ENCODE results near the gene LST1.

Gene LST1

GRCh38 chr6:31627690-31628287 is 41.7 kb downstream of the LST1 start:
- no peak overlapping the region for H3K4me3 ChIP-seq (ENCODE audit: low read depth in 1 of 2, low read length in 1 of 2)
- TF ChIP-seq, protein P1, sequence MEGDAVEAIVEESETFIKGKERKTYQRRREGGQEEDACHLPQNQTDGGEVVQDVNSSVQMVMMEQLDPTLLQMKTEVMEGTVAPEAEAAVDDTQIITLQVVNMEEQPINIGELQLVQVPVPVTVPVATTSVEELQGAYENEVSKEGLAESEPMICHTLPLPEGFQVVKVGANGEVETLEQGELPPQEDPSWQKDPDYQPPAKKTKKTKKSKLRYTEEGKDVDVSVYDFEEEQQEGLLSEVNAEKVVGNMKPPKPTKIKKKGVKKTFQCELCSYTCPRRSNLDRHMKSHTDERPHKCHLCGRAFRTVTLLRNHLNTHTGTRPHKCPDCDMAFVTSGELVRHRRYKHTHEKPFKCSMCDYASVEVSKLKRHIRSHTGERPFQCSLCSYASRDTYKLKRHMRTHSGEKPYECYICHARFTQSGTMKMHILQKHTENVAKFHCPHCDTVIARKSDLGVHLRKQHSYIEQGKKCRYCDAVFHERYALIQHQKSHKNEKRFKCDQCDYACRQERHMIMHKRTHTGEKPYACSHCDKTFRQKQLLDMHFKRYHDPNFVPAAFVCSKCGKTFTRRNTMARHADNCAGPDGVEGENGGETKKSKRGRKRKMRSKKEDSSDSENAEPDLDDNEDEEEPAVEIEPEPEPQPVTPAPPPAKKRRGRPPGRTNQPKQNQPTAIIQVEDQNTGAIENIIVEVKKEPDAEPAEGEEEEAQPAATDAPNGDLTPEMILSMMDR (IDR thresholded peaks at IDR 0.05): no peak
- no peaks in the 10 kb centered on the region for H3K9me3 ChIP-seq
- H3K4me1 ChIP-seq (ENCODE audit: control insufficient read depth in 1 of 2, insufficient read depth in 1 of 2, low read depth in 1 of 2, low read length in 1 of 2): peaks cover 4 to 7% of the 10 kb centered on the region in 2 experiments
- no peak overlapping the region for H3K27ac ChIP-seq
- H3K36me3 ChIP-seq: peaks cover 95% of the 10 kb centered on the region
- H3K27me3 ChIP-seq: no peaks in the 10 kb centered on the region

DNA sequence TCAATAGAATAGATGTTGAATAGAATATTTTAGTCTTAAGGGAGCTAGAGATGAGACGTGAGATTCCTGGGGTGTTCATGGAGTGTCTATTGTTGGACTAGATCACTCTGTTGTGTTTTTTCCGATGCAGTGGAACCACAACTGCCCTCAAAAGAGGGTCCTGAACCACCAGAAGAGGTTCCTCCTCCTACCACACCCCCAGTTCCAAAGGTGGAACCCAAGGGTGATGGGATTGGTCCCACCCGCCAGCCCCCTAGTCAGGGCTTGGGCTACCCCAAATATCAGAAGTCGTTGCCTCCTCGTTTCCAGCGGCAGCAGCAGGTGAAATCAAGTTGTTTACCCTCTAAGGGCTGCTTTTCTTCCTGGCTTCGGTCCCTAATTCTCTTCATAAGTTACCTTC is 42.9 kb downstream of the LST1 start:
- TF ChIP-seq, protein P1 (IDR thresholded peaks at IDR 0.05): no peak
- Histone ChIP-seq H3K9me3 (no peaks in the 10 kb centered on the region), H3K27me3 (no peaks in the 10 kb centered on the region), H3K36me3 (peaks cover 100% of the 10 kb centered on the region), H3K27ac (no peak overlapping the region), H3K4me3 (ENCODE audit: low read depth in 1 of 2, low read length in 1 of 2) (no peak overlapping the region), H3K4me1 (ENCODE audit: control insufficient read depth in 1 of 2, insufficient read depth in 1 of 2, low read depth in 1 of 2, low read length in 1 of 2) (no peaks in the 10 kb centered on the region)

- Histone ChIP-seq H3K4me1 (ENCODE audit: control insufficient read depth in 1 of 2, insufficient read depth in 1 of 2, low read depth in 1 of 2, low read length in 1 of 2) (no peaks in the 10 kb centered on the region), H3K27me3 (no peaks in the 10 kb centered on the region), H3K9me3 (no peaks in the 10 kb centered on the region), H3K27ac (no peak overlapping the region), H3K4me3 (ENCODE audit: low read depth in 1 of 2, low read length in 1 of 2) (no peak overlapping the region), H3K36me3 (peaks cover 100% of the 10 kb centered on the region)
- TF ChIP-seq, protein P1 (IDR thresholded peaks at IDR 0.05): no peak
Measured at GRCh38 chr6:31630177-31630934, 44.3 kb downstream of the LST1 start.

- Histone ChIP-seq H3K27me3 (no peaks in the 10 kb centered on the region), H3K9me3 (no peaks in the 10 kb centered on the region), H3K27ac (no peak overlapping the region), H3K4me3 (ENCODE audit: low read depth in 1 of 2, low read length in 1 of 2) (no peak overlapping the region), H3K4me1 (ENCODE audit: control insufficient read depth in 1 of 2, insufficient read depth in 1 of 2, low read depth in 1 of 2, low read length in 1 of 2) (no peaks in the 10 kb centered on the region), H3K36me3 (peaks cover 100% of the 10 kb centered on the region)
- TF ChIP-seq, protein P1 (IDR thresholded peaks at IDR 0.05): no peak
Measured at GRCh38 chr6:31631209-31631608, 45.1 kb downstream of the LST1 start.

GRCh38 chr6:31631681-31632278 is 45.7 kb downstream of the LST1 start:
- TF ChIP-seq, protein P1 (IDR thresholded peaks at IDR 0.05): no peak
- no peaks in the 10 kb centered on the region for H3K4me1 ChIP-seq (ENCODE audit: control insufficient read depth in 1 of 2, insufficient read depth in 1 of 2, low read depth in 1 of 2, low read length in 1 of 2)

More at GRCh38 chr6:31631681-31632278, 45.7 kb downstream of the LST1 start:
- peak overlapping the region; percentile 20 for H3K27ac ChIP-seq
- H3K27me3 ChIP-seq: no peaks in the 10 kb centered on the region
- no peak overlapping the region for H3K4me3 ChIP-seq (ENCODE audit: low read depth in 1 of 2, low read length in 1 of 2)
- peaks cover 100% of the 10 kb centered on the region for H3K36me3 ChIP-seq
- H3K9me3 ChIP-seq: peaks cover 3% of the 10 kb centered on the region
